ENCODE results near the gene C12orf75.
A peak's percentile ranks its signal among the peaks of the same experiment; 100 is the strongest.

DNA sequence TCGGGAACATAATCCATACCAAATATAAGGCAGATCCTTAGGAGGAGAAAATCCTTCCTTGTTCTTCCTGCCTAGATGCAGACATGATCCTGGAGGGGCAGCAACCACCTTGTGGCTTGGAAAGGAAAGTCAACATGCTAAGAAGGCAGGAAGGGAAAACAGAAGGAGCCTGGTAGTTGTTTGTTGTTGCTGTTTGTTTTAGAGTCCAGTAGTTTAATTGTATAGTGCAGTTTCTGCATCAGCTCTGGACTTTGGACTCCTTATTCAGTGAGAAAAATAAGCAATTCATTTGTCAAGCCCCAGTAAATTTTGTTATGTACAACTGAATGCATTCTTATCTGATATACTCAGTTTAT lies 48.8 kb upstream of the C12orf75 start:
- TF ChIP-seq CTCF (conservative IDR thresholded peaks at IDR 0.05; ENCODE audit: low read depth in 2 of 2) = 0 out of 4 replicates have a peak, but pooled peaks of 1 of the 2 experiments have one; percentile 7
- no peak for TF ChIP-seq POLR2AphosphoS5 (IDR thresholded peaks at IDR 0.05; ENCODE audit: low read depth)
- no peak for TF ChIP-seq EZH2 (IDR thresholded peaks at IDR 0.05; ENCODE audit: low read depth, unreplicated experiment)
- no peak for TF ChIP-seq STAT1 (IDR thresholded peaks at IDR 0.05; ENCODE audit: unreplicated experiment)
- TF ChIP-seq ETS1 (IDR thresholded peaks at IDR 0.05) = no peak
- no peak for TF ChIP-seq JUNB (IDR thresholded peaks at IDR 0.05; ENCODE audit: unreplicated experiment)
- TF ChIP-seq CREB1 (CRISPR knock-in tag; IDR thresholded peaks at IDR 0.05; ENCODE audit: low read depth) = no peak
- no peak for TF ChIP-seq EZH2phosphoT487 (IDR thresholded peaks at IDR 0.05; ENCODE audit: unreplicated experiment)

Data from GM23338 (cell line).